Uterus (tissue), 2 donors: ENCODE results near the gene ZNF750.

Experiments
- CTCF ChIP-seq, 4 experiments: fragments of 200-600 bp in 2 of 4; fragments of 450-650 bp in 2 of 4; sonication (generic) in 2 of 4; IDR thresholded peaks; one replicate each; pipeline ENCODE4 v1.5.1; 2016 to 2019; ENCODE audit warnings: antibody characterized with exemption in 4 of 4, mild to moderate bottlenecking in 2 of 4, moderate library complexity in 1 of 4
- POLR2A ChIP-seq, 2 donors: fragments of 450-650 bp; IDR thresholded peaks; one replicate each; pipeline ENCODE4 v1.6.1; 2016; ENCODE audit warnings: antibody characterized with exemption in 2 of 2, mild to moderate bottlenecking in 1 of 2, moderate library complexity in 1 of 2

- TF ChIP-seq CTCF (IDR thresholded peaks at IDR 0.05) = no peak
- TF ChIP-seq POLR2A (IDR thresholded peaks at IDR 0.05) = no peak
These were observed 26.1 kb upstream of the ZNF750 start for GRCh38 chr17:82865774-82866395.
